Endodermal cell (in vitro differentiated cells): ENCODE data around the gene MBOAT1. TPM values are rescaled to one million over a fixed set of nuclear protein-coding genes. Genes with fewer than 3 reads are reported as not detected.

ENCODE experiments used
- DNase-seq: peaks from one replicate; pipeline ENCODE4 v3.0.0-alpha.2; 2017
- H3K27ac ChIP-seq: 2 replicates; pipeline ENCODE4 v1.5.1; 2013; ENCODE audit warnings: mild to moderate bottlenecking, low read depth, low read length, moderate library complexity
- H3K27me3 ChIP-seq: 2 replicates; pipeline ENCODE4 v1.6.1; 2013; ENCODE audit warnings: mild to moderate bottlenecking, low read length, moderate library complexity; ENCODE audit not compliant: insufficient read depth, control insufficient read depth, poor library complexity, severe bottlenecking
- H3K36me3 ChIP-seq: 2 replicates; pipeline ENCODE4 v1.7.0; 2013; ENCODE audit warnings: mild to moderate bottlenecking, low read length, moderate library complexity; ENCODE audit not compliant: control insufficient read depth, insufficient read depth
- H3K4me1 ChIP-seq: one replicate; pipeline ENCODE4 v1.7.0; 2013; ENCODE audit warnings: low read length; ENCODE audit not compliant: control insufficient read depth, insufficient read depth
- H3K4me3 ChIP-seq: 2 replicates; pipeline ENCODE4 v1.5.1; 2013; ENCODE audit warnings: mild to moderate bottlenecking, low read length, moderate library complexity
- H3K9ac ChIP-seq: 2 replicates; pipeline ENCODE4 v1.6.1; 2013; ENCODE audit warnings: mild to moderate bottlenecking, low read length, moderate library complexity; ENCODE audit not compliant: poor library complexity, severe bottlenecking; ENCODE audit errors: extremely low read depth
- H3K9me3 ChIP-seq: 2 replicates; pipeline ENCODE4 v1.6.1; 2013; ENCODE audit warnings: mild to moderate bottlenecking, low read length, moderate library complexity; ENCODE audit not compliant: control insufficient read depth
- H3K27ac Mint-ChIP-seq: 2 replicates; pipeline ENCODE4 v1.8.0; 2020; ENCODE audit warnings: mixed read lengths
- H3K27me3 Mint-ChIP-seq: 2 replicates; pipeline ENCODE4 v1.8.0; 2021; ENCODE audit warnings: mild to moderate bottlenecking, mixed read lengths; ENCODE audit not compliant: insufficient read depth
- H3K36me3 Mint-ChIP-seq: 2 replicates; pipeline ENCODE4 v1.8.0; 2020; ENCODE audit warnings: low read depth, mixed read lengths
- H3K4me1 Mint-ChIP-seq: 2 replicates; pipeline ENCODE4 v1.8.0; 2020; ENCODE audit warnings: mixed read lengths
- H3K4me3 Mint-ChIP-seq: 2 replicates; pipeline ENCODE4 v1.8.0; 2020; ENCODE audit warnings: mild to moderate bottlenecking, moderate library complexity, mixed read lengths
- H3K9me3 Mint-ChIP-seq: 2 replicates; pipeline ENCODE4 v1.8.0; 2020; ENCODE audit warnings: mild to moderate bottlenecking, mixed read lengths
- WGBS, 2 experiments: methylation state at CpG; one replicate each; pipeline versions ENCODE4 v1.1.5 to v1.1.7; 2013; ENCODE audit warnings: missing lambda C conversion rate in 2 of 2, mixed read lengths in 1 of 2; ENCODE audit not compliant: insufficient coverage in 1 of 2, insufficient read length in 1 of 2; 5-methylcytosine and 5-hydroxymethylcytosine counted together
- total RNA-seq, 2 donors: library from RNA; stranded (reverse); fragmentation: NEBNext Ultra II Directional in 1 of 2; extraction: Animal tissue kit (Norgen Biotek cat#: 25700) in 1 of 2; gene quantifications; 2 replicates in 1 of 2; 3 replicates in 1 of 2; pipeline ENCODE4 v1.2.1, GENCODE V29; 2021
- TF ChIP-seq, protein P1 (sequence below): fragments of 200-600 bp; sonication (generic); conservative IDR thresholded peaks from 2 replicates; pipeline ENCODE4 v1.5.0; 2021; ENCODE audit warnings: antibody characterized with exemption, mild to moderate bottlenecking

The MBOAT1 gene
- total RNA-seq, 2 donors from 2014 or later = 7.7 to 9.4 TPM

DNA sequence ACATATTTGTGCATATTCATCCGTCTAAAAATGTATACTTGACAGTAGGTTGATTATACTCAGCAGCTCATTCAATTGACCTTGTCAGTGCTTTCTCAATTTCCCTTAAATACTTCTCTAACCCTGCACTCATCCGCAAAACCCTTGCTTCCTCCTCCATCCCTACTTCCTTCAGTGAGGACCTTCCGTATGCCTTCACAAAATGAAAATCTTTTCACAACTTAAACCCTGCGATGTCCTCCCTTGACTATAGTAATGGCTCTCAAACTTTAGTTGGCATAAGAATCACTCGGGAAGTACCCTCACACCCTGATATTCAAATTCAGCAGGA is 5.2 kb downstream of the MBOAT1 start:
- Mint-ChIP-seq H3K9me3 (no peaks in the 10 kb centered on the region), H3K27me3 (no peaks in the 10 kb centered on the region), H3K27ac (no peak overlapping the region), H3K4me3 (no peak overlapping the region), H3K36me3 (no peaks in the 10 kb centered on the region), H3K4me1 (peaks cover 21% of the 10 kb centered on the region)
- Histone ChIP-seq H3K4me1 (peaks cover 4% of the 10 kb centered on the region), H3K27ac (no peak overlapping the region), H3K9me3 (no peaks in the 10 kb centered on the region), H3K4me3 (no peak overlapping the region), H3K27me3 (no peaks in the 10 kb centered on the region), H3K9ac (no peak overlapping the region), H3K36me3 (no peaks in the 10 kb centered on the region)
- TF ChIP-seq, protein P1, sequence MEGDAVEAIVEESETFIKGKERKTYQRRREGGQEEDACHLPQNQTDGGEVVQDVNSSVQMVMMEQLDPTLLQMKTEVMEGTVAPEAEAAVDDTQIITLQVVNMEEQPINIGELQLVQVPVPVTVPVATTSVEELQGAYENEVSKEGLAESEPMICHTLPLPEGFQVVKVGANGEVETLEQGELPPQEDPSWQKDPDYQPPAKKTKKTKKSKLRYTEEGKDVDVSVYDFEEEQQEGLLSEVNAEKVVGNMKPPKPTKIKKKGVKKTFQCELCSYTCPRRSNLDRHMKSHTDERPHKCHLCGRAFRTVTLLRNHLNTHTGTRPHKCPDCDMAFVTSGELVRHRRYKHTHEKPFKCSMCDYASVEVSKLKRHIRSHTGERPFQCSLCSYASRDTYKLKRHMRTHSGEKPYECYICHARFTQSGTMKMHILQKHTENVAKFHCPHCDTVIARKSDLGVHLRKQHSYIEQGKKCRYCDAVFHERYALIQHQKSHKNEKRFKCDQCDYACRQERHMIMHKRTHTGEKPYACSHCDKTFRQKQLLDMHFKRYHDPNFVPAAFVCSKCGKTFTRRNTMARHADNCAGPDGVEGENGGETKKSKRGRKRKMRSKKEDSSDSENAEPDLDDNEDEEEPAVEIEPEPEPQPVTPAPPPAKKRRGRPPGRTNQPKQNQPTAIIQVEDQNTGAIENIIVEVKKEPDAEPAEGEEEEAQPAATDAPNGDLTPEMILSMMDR = no peak
- 89 to 91% methylated on average over 5 of the region's 5 CpGs for WGBS, 2 experiments
- DNase-seq = no peak

DNA sequence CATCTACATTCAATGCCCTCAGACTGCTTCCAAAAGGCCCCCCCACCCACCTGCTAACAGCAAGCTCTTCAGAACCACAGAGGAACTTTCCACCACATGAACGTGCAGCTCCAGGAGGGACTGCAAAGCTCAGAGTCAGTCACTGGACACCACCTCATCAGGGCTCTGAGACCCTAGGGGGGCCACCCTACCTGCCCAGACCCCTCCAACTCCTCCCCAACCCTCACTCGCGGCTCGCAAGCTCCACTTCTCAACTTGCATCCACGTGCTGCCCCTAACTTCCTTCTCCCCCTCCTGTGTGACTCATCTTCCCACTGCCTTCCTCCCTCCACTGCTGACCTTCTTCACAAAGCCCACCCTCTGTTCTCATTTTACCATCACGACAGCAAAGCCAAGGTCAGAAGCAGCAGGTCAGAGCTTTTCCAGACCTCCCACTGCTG is 6.5 kb downstream of the MBOAT1 start:
- H3K36me3 ChIP-seq = no peaks in the 10 kb centered on the region
- H3K9me3 ChIP-seq = no peaks in the 10 kb centered on the region
- no peak overlapping the region for H3K9ac ChIP-seq
- Mint-ChIP-seq H3K4me1 (peaks cover 12% of the 10 kb centered on the region), H3K27me3 (no peaks in the 10 kb centered on the region), H3K4me3 (no peak overlapping the region), H3K9me3 (no peaks in the 10 kb centered on the region), H3K27ac (no peak overlapping the region), H3K36me3 (no peaks in the 10 kb centered on the region)
- H3K4me1 ChIP-seq = peaks cover 4% of the 10 kb centered on the region
- no peak overlapping the region for H3K27ac ChIP-seq
- no peak for DNase-seq
- no peaks in the 10 kb centered on the region for H3K27me3 ChIP-seq
- TF ChIP-seq, protein P1 = no peak
- no peak overlapping the region for H3K4me3 ChIP-seq
- WGBS, 2 experiments = 50 to 79% methylated on average over 5 to 6 of the region's 6 CpGs

DNA sequence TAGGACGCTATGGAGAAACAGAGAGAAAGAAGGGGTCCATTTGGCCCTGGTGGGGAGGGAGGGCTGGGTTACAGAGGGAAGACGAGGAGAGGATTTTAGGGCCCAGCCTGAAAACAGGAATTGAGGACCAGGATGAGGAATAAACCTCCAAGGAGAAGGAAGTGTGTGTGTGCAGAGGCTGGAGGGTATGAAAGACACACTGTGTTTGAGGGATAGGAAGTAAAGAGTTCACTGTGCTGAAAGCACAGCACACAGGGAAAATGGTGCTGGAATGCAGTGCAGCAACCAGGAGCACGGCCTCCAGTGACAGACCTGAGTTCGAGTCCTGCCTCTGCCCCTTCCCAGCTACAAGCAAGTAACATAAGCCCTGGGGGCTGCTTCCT is 7.8 kb downstream of the MBOAT1 start:
- H3K27me3 ChIP-seq = no peaks in the 10 kb centered on the region
- no peak overlapping the region for H3K9ac ChIP-seq
- Mint-ChIP-seq H3K36me3 (no peaks in the 10 kb centered on the region), H3K27ac (no peak overlapping the region), H3K4me3 (no peak overlapping the region), H3K27me3 (no peaks in the 10 kb centered on the region), H3K4me1 (peaks cover 11% of the 10 kb centered on the region), H3K9me3 (no peaks in the 10 kb centered on the region)
- peaks cover 4% of the 10 kb centered on the region for H3K4me1 ChIP-seq
- H3K27ac ChIP-seq = no peak overlapping the region
- WGBS, 2 experiments = 83 to 90% methylated on average over 2 to 4 of the region's 4 CpGs
- no peaks in the 10 kb centered on the region for H3K9me3 ChIP-seq
- DNase-seq = no peak
- no peak overlapping the region for H3K4me3 ChIP-seq
- no peaks in the 10 kb centered on the region for H3K36me3 ChIP-seq
- TF ChIP-seq, protein P1 = no peak
